Hepatocyte (in vitro differentiated cells): ENCODE measurements around the gene MTRF1. TPM values are rescaled to one million over a fixed set of nuclear protein-coding genes. Genes with fewer than 3 reads are reported as not detected.

ENCODE experiments used
- DNase-seq: peaks from one replicate; pipeline ENCODE4 v3.0.0-alpha.2; 2016; ENCODE audit warnings: low spot score
- H2AFZ ChIP-seq: fragments of 200-600 bp; sonication (generic); 2 replicates; pipeline ENCODE4 v1.6.0; 2016; ENCODE audit warnings: antibody characterized with exemption, mild to moderate bottlenecking
- H3K27ac ChIP-seq: fragments of 200-600 bp; sonication (generic); 2 replicates; pipeline ENCODE4 v1.5.1; 2016; ENCODE audit warnings: mild to moderate bottlenecking
- H3K27me3 ChIP-seq: fragments of 200-600 bp; sonication (generic); 2 replicates; pipeline ENCODE4 v1.6.1; 2016
- H3K36me3 ChIP-seq: fragments of 200-600 bp; sonication (generic); replicated peaks from 2 replicates; pipeline ENCODE4 v1.5.1; 2016; ENCODE audit warnings: low read depth; ENCODE audit not compliant: insufficient read depth
- H3K4me1 ChIP-seq: fragments of 200-600 bp; sonication (generic); 2 replicates; pipeline ENCODE4 v1.5.1; 2016; ENCODE audit warnings: mild to moderate bottlenecking, moderate library complexity; ENCODE audit not compliant: insufficient read depth
- H3K4me2 ChIP-seq: fragments of 200-600 bp; sonication (generic); 2 replicates; pipeline ENCODE4 v1.6.0; 2016
- H3K4me3 ChIP-seq: fragments of 200-600 bp; sonication (generic); 2 replicates; pipeline ENCODE4 v1.5.1; 2016; ENCODE audit warnings: mild to moderate bottlenecking
- H3K79me2 ChIP-seq: fragments of 200-600 bp; sonication (generic); 2 replicates; pipeline ENCODE4 v1.6.0; 2017; ENCODE audit warnings: mild to moderate bottlenecking
- H3K9me2 ChIP-seq: fragments of 200-600 bp; sonication (generic); replicated peaks from 2 replicates; pipeline ENCODE4 v1.6.0; 2017; ENCODE audit warnings: mild to moderate bottlenecking; ENCODE audit not compliant: insufficient read depth
- H3K9me3 ChIP-seq: fragments of 200-600 bp; sonication (generic); 2 replicates; pipeline ENCODE4 v1.5.1; 2016; ENCODE audit warnings: low read depth, mild to moderate bottlenecking
- H4K20me1 ChIP-seq: fragments of 200-600 bp; sonication (generic); 2 replicates; pipeline ENCODE4 v1.6.0; 2016; ENCODE audit warnings: mild to moderate bottlenecking; ENCODE audit not compliant: insufficient read depth, poor library complexity, severe bottlenecking
- CTCF ChIP-seq: fragments of 200-600 bp; sonication (generic); IDR thresholded peaks from 2 replicates; pipeline ENCODE4 v1.5.1; 2016; ENCODE audit warnings: antibody characterized with exemption, mild to moderate bottlenecking; ENCODE audit not compliant: poor library complexity
- EZH2 ChIP-seq: fragments of 200-600 bp; sonication (generic); IDR thresholded peaks from 2 replicates; pipeline ENCODE4 v1.6.1; 2016; ENCODE audit warnings: antibody characterized with exemption, mild to moderate bottlenecking, borderline replicate concordance
- EZH2phosphoT487 ChIP-seq: fragments of 200-600 bp; sonication (generic); IDR thresholded peaks from one replicate; pipeline ENCODE4 v1.6.1; 2018; ENCODE audit warnings: antibody characterized with exemption, mild to moderate bottlenecking, low read depth, moderate library complexity; ENCODE audit not compliant: unreplicated experiment, severe bottlenecking
- WGBS: methylation state at CpG from one replicate; pipeline ENCODE4 v1.1.6; 2016; ENCODE audit warnings: low lambda C conversion rate; ENCODE audit errors: missing lambda C conversion rate; 5-methylcytosine and 5-hydroxymethylcytosine counted together
- polyA plus RNA-seq: library from polyadenylated mRNA; unstranded; fragments of >200 nt; fragmentation: Nextera tagmentation; extraction: Ambion mirVana; gene quantifications from 2 replicates; pipeline ENCODE4 v1.2.1, GENCODE V29; 2016
- total RNA-seq: library from RNA; depleted of rRNA; stranded (reverse); fragments of >200 nt; gene quantifications from 2 replicates; pipeline ENCODE4 v1.2.3, GENCODE V29; 2014

Gene MTRF1
- total and polyA plus RNA-seq, 2 experiments from 2014 or later: 10.4 to 18.5 TPM

- Histone ChIP-seq H3K36me3 (no peaks in the 10 kb centered on the region), H3K79me2 (no peaks in the 10 kb centered on the region), H3K4me1 (no peaks in the 10 kb centered on the region), H3K4me3 (no peak overlapping the region), H3K4me2 (no peak overlapping the region), H3K27me3 (no peaks in the 10 kb centered on the region), H4K20me1 (no peaks in the 10 kb centered on the region), H3K9me3 (no peaks in the 10 kb centered on the region), H3K27ac (no peak overlapping the region), H2AFZ (no peak overlapping the region), H3K9me2 (no peaks in the 10 kb centered on the region)
- TF ChIP-seq EZH2 (no peak), CTCF (no peak), EZH2phosphoT487 (no peak)
- WGBS: 95% methylated on average over 4 of the region's 4 CpGs
- no peak for DNase-seq
Observed at GRCh38 chr13:41299316-41300094, 36.1 kb upstream of the MTRF1 start.

- Histone ChIP-seq H3K79me2 (no peaks in the 10 kb centered on the region), H3K36me3 (no peaks in the 10 kb centered on the region), H2AFZ (no peak overlapping the region)
Observed at GRCh38 chr13:41296879-41297646, 33.7 kb upstream of the MTRF1 start.

GRCh38 chr13:41295973-41296372 is 32.6 kb upstream of the MTRF1 start:
- Histone ChIP-seq H3K4me2 (no peak overlapping the region), H3K4me3 (no peak overlapping the region), H4K20me1 (no peaks in the 10 kb centered on the region), H3K27ac (no peak overlapping the region), H3K9me3 (peaks cover 3% of the 10 kb centered on the region), H3K36me3 (no peaks in the 10 kb centered on the region), H3K9me2 (no peaks in the 10 kb centered on the region), H3K4me1 (no peaks in the 10 kb centered on the region), H2AFZ (no peak overlapping the region), H3K27me3 (no peaks in the 10 kb centered on the region), H3K79me2 (no peaks in the 10 kb centered on the region)
- 96% methylated on average over 1 of the region's 1 CpG for WGBS
- DNase-seq: no peak
- TF ChIP-seq EZH2phosphoT487 (no peak), CTCF (no peak), EZH2 (no peak)

More at GRCh38 chr13:41296879-41297646, 33.7 kb upstream of the MTRF1 start:
- H3K27ac ChIP-seq: no peak overlapping the region
- DNase-seq: no peak
- 72% methylated on average over 3 of the region's 3 CpGs for WGBS
- no peaks in the 10 kb centered on the region for H3K4me1 ChIP-seq
- peaks cover 3% of the 10 kb centered on the region for H3K9me3 ChIP-seq
- TF ChIP-seq EZH2phosphoT487 (no peak), CTCF (no peak), EZH2 (no peak)
- H3K4me3 ChIP-seq: no peak overlapping the region
- H3K27me3 ChIP-seq: no peaks in the 10 kb centered on the region
- no peaks in the 10 kb centered on the region for H4K20me1 ChIP-seq
- no peak overlapping the region for H3K4me2 ChIP-seq
- no peaks in the 10 kb centered on the region for H3K9me2 ChIP-seq
